Measurements from ENCODE around the gene GAS2.

Gene GAS2

GRCh38 chr11:22860241-22860640, 193.8 kb downstream of the GAS2 start, which contains the start of gene CCDC179:
Gene CCDC179 (minus strand): TSS chr11:22860474. CDS start chr11:22860421, 53 bp downstream.
- DNase-seq (ENCODE audit: low read depth in 2 of 2, low spot score in 1 of 2): no peak

Data from stimulated activated CD8-positive, alpha-beta memory T cell treated with anti-CD3 and anti-CD28 coated beads, Interleukin-4, amount 100 ng/mL, for 1 hour (primary cell).